GM12878 (cell line): ENCODE data around the gene CNIH2. TPM values are rescaled to one million over a fixed set of nuclear protein-coding genes. Genes with fewer than 3 reads are reported as not detected.
A peak's percentile ranks its signal among the peaks of the same experiment; 100 is the strongest.

Experiments
- BMI1 ChIP-seq: fragments of 450-650 bp; IDR thresholded peaks from 2 replicates; pipeline ENCODE4 v1.6.1; 2016; ENCODE audit warnings: mild to moderate bottlenecking, moderate library complexity, borderline replicate concordance
- DPF2 ChIP-seq: fragments of 450-650 bp; IDR thresholded peaks from 2 replicates; pipeline ENCODE4 v1.6.1; 2017; ENCODE audit warnings: mild to moderate bottlenecking
- ETV6 ChIP-seq, 2 experiments: fragments of 450-650 bp in 1 of 2; IDR thresholded peaks in 1 of 2; conservative IDR thresholded peaks in 1 of 2; 2 replicates each; pipeline ENCODE4 v1.6.1; 2014; ENCODE audit warnings: antibody characterized with exemption in 1 of 2, borderline replicate concordance in 1 of 2, low read depth in 1 of 2, mild to moderate bottlenecking in 1 of 2, moderate library complexity in 1 of 2
- GATAD2B ChIP-seq: fragments of 450-650 bp; conservative IDR thresholded peaks from 2 replicates; pipeline ENCODE4 v1.6.1; 2017; ENCODE audit warnings: low read depth, mild to moderate bottlenecking, moderate library complexity
- HDAC2 ChIP-seq: fragments of 200-600 bp; sonication (generic); IDR thresholded peaks from 2 replicates; pipeline ENCODE4 v1.6.1; 2017
- JUND ChIP-seq: IDR thresholded peaks from 2 replicates; pipeline ENCODE4 v1.6.1; 2012; ENCODE audit warnings: low read depth, mild to moderate bottlenecking, low read length, improper control_type of control experiment, moderate library complexity
- SIX5 ChIP-seq: IDR thresholded peaks from 2 replicates; pipeline ENCODE4 v1.6.1; 2011; ENCODE audit warnings: mild to moderate bottlenecking, low read depth, low read length, moderate library complexity; ENCODE audit not compliant: severe bottlenecking
- STAT1 ChIP-seq: fragments of 450-650 bp; conservative IDR thresholded peaks from 2 replicates; pipeline ENCODE4 v1.6.1; 2014; ENCODE audit warnings: antibody characterized with exemption, mild to moderate bottlenecking
- TCF7 ChIP-seq: IDR thresholded peaks from 2 replicates; pipeline ENCODE4 v1.6.1; 2014; ENCODE audit warnings: antibody characterized with exemption, borderline replicate concordance
- polyA plus RNA-seq, 11 experiments: library from polyadenylated mRNA; depleted of rRNA in 4 of 11; unstranded in 6 of 11; stranded (reverse) in 5 of 11; fragments of >200 nt; fragmentation: Nextera tagmentation in 4 of 11; fragmentation: Illumina TruSeq in 1 of 11; extraction: Ambion mirVana in 4 of 11; extraction: Trizol in 1 of 11; gene quantifications; 1 replicate in 1 of 11; 2 replicates in 10 of 11; pipeline versions ENCODE4 v1.2.1 to v1.2.3, GENCODE V29; 2011 to 2016; ENCODE audit warnings: inconsistent platforms in 2 of 11, missing spikeins in 2 of 11, low read depth in 1 of 11
- total RNA-seq, 4 experiments: library from RNA; depleted of rRNA in 3 of 4; stranded (reverse); fragments of >200 nt in 3 of 4; fragmentation: Illumina TruSeq in 1 of 4; extraction: Trizol in 1 of 4; gene quantifications; 2 replicates each; pipeline versions ENCODE4 v1.2.1 to v1.2.3, GENCODE V29; 2013 to 2021
- TF ChIP-seq, protein P1 (sequence below): fragments of 450-650 bp; conservative IDR thresholded peaks from 2 replicates; pipeline ENCODE4 v1.6.1; 2017; ENCODE audit warnings: mild to moderate bottlenecking, moderate library complexity
- TF ChIP-seq, protein P2 (sequence below): fragments of 450-650 bp; IDR thresholded peaks from 2 replicates; pipeline ENCODE4 v1.6.1; 2018; ENCODE audit warnings: mild to moderate bottlenecking, low read depth, moderate library complexity; ENCODE audit not compliant: partially characterized antibody
- TF ChIP-seq, protein P3 (sequence below): fragments of 450-650 bp; IDR thresholded peaks from 2 replicates; pipeline ENCODE4 v1.6.1; 2017; ENCODE audit warnings: mild to moderate bottlenecking, moderate library complexity
- TF ChIP-seq, protein P4 (sequence below): fragments of 150-350 bp; IDR thresholded peaks from 2 replicates; pipeline ENCODE4 v1.6.1; 2016; ENCODE audit warnings: low read depth, low read length
- TF ChIP-seq, protein P5 (sequence below): IDR thresholded peaks from 2 replicates; pipeline ENCODE4 v1.6.1; 2011; ENCODE audit warnings: mild to moderate bottlenecking, low read depth, low read length, moderate library complexity; ENCODE audit not compliant: insufficient replicate concordance

Gene CNIH2
- total and polyA plus RNA-seq, 10 of the 15 experiments (the other 5 are each of a cell fraction or from before 2014, with no cell fraction given), result 0.07 to 1.3 (median 0.68) TPM; not detected in 2

DNA sequence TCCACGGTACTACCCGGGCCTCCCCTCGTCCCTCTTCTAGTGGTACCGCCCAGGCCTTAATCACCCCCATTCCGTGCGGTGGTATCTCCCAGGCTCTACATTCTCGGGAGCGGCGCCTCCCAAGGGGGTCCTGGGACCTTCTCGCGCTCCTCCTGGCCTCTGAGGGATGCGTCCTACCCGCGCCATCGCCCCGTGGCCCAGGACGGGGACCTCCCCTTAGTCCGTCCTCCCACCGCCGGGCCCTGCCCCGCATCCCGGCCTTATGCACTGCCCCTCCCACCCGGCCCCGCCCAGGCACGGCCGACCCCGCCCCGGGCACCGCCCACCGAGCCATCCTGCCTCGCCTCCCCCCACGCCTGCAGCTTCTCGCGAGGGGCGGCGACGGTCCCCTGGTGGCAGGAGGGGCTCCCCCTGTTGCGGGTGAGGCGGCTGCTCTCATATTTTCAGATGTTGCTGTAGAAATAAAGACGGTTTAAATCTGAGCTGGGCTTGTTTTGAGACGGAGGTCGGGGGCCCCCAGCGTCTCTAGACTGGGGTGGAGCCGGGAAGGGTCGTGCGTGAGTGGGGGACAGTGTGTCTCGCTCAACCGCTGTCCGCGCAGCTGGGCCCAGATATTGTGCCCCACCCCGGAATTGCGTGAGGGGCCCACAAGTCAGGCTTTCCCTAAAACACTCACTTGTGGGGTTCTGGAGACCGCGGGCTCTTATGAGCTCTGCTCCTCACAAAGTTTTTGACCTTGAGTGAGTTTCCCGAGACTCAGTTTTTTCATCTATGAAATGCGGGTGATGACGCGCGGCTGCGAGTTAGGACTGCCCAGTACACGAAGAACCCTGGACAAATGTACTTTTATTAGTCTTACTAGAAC is 10.4 kb upstream of the CNIH2 start (continued):
- TF ChIP-seq, protein P1, sequence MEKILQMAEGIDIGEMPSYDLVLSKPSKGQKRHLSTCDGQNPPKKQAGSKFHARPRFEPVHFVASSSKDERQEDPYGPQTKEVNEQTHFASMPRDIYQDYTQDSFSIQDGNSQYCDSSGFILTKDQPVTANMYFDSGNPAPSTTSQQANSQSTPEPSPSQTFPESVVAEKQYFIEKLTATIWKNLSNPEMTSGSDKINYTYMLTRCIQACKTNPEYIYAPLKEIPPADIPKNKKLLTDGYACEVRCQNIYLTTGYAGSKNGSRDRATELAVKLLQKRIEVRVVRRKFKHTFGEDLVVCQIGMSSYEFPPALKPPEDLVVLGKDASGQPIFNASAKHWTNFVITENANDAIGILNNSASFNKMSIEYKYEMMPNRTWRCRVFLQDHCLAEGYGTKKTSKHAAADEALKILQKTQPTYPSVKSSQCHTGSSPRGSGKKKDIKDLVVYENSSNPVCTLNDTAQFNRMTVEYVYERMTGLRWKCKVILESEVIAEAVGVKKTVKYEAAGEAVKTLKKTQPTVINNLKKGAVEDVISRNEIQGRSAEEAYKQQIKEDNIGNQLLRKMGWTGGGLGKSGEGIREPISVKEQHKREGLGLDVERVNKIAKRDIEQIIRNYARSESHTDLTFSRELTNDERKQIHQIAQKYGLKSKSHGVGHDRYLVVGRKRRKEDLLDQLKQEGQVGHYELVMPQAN, result peak; percentile 71
- TF ChIP-seq GATAD2B (0 out of 2 replicates have a peak, but pooled peaks have one; percentile 27), HDAC2 (no peak), ETV6 (conservative IDR thresholded peaks at IDR 0.05 in 1 of 2, IDR thresholded peaks at IDR 0.05 in 1 of 2; ENCODE audit: borderline replicate concordance in 1 of 2, low read depth in 1 of 2) (no peak), DPF2 (peak; percentile 52), JUND (peak; percentile 88; the same call in 1 of the 2 replicates), BMI1 (no peak), TCF7 (no peak), SIX5 (peak; percentile 14), STAT1 (no peak)
- TF ChIP-seq, protein P2, sequence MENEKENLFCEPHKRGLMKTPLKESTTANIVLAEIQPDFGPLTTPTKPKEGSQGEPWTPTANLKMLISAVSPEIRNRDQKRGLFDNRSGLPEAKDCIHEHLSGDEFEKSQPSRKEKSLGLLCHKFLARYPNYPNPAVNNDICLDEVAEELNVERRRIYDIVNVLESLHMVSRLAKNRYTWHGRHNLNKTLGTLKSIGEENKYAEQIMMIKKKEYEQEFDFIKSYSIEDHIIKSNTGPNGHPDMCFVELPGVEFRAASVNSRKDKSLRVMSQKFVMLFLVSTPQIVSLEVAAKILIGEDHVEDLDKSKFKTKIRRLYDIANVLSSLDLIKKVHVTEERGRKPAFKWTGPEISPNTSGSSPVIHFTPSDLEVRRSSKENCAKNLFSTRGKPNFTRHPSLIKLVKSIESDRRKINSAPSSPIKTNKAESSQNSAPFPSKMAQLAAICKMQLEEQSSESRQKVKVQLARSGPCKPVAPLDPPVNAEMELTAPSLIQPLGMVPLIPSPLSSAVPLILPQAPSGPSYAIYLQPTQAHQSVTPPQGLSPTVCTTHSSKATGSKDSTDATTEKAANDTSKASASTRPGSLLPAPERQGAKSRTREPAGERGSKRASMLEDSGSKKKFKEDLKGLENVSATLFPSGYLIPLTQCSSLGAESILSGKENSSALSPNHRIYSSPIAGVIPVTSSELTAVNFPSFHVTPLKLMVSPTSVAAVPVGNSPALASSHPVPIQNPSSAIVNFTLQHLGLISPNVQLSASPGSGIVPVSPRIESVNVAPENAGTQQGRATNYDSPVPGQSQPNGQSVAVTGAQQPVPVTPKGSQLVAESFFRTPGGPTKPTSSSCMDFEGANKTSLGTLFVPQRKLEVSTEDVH, result peak; percentile 25
- TF ChIP-seq, protein P3, sequence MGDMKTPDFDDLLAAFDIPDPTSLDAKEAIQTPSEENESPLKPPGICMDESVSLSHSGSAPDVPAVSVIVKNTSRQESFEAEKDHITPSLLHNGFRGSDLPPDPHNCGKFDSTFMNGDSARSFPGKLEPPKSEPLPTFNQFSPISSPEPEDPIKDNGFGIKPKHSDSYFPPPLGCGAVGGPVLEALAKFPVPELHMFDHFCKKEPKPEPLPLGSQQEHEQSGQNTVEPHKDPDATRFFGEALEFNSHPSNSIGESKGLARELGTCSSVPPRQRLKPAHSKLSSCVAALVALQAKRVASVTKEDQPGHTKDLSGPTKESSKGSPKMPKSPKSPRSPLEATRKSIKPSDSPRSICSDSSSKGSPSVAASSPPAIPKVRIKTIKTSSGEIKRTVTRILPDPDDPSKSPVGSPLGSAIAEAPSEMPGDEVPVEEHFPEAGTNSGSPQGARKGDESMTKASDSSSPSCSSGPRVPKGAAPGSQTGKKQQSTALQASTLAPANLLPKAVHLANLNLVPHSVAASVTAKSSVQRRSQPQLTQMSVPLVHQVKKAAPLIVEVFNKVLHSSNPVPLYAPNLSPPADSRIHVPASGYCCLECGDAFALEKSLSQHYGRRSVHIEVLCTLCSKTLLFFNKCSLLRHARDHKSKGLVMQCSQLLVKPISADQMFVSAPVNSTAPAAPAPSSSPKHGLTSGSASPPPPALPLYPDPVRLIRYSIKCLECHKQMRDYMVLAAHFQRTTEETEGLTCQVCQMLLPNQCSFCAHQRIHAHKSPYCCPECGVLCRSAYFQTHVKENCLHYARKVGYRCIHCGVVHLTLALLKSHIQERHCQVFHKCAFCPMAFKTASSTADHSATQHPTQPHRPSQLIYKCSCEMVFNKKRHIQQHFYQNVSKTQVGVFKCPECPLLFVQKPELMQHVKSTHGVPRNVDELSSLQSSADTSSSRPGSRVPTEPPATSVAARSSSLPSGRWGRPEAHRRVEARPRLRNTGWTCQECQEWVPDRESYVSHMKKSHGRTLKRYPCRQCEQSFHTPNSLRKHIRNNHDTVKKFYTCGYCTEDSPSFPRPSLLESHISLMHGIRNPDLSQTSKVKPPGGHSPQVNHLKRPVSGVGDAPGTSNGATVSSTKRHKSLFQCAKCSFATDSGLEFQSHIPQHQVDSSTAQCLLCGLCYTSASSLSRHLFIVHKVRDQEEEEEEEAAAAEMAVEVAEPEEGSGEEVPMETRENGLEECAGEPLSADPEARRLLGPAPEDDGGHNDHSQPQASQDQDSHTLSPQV, result no peak
- TF ChIP-seq, protein P4, sequence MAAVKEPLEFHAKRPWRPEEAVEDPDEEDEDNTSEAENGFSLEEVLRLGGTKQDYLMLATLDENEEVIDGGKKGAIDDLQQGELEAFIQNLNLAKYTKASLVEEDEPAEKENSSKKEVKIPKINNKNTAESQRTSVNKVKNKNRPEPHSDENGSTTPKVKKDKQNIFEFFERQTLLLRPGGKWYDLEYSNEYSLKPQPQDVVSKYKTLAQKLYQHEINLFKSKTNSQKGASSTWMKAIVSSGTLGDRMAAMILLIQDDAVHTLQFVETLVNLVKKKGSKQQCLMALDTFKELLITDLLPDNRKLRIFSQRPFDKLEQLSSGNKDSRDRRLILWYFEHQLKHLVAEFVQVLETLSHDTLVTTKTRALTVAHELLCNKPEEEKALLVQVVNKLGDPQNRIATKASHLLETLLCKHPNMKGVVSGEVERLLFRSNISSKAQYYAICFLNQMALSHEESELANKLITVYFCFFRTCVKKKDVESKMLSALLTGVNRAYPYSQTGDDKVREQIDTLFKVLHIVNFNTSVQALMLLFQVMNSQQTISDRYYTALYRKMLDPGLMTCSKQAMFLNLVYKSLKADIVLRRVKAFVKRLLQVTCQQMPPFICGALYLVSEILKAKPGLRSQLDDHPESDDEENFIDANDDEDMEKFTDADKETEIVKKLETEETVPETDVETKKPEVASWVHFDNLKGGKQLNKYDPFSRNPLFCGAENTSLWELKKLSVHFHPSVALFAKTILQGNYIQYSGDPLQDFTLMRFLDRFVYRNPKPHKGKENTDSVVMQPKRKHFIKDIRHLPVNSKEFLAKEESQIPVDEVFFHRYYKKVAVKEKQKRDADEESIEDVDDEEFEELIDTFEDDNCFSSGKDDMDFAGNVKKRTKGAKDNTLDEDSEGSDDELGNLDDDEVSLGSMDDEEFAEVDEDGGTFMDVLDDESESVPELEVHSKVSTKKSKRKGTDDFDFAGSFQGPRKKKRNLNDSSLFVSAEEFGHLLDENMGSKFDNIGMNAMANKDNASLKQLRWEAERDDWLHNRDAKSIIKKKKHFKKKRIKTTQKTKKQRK, result no peak
- TF ChIP-seq, protein P5, sequence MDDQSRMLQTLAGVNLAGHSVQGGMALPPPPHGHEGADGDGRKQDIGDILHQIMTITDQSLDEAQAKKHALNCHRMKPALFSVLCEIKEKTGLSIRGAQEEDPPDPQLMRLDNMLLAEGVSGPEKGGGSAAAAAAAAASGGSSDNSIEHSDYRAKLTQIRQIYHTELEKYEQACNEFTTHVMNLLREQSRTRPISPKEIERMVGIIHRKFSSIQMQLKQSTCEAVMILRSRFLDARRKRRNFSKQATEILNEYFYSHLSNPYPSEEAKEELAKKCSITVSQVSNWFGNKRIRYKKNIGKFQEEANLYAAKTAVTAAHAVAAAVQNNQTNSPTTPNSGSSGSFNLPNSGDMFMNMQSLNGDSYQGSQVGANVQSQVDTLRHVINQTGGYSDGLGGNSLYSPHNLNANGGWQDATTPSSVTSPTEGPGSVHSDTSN, result no peak
